ENCODE measurements around the gene KRT38.

The KRT38 gene

GRCh38 chr17:41440531-41441033 is at the start of gene KRT38:
TSS of gene KRT38 (minus strand) at chr17:41440983. CDS start at chr17:41440921, 62 bp downstream.
- DNase-seq, result no peak

GRCh38 chr17:41489531-41489930 is 48.7 kb upstream of the KRT38 start, which contains the start of gene KRT36:
TSS of gene KRT36 (minus strand) at chr17:41489910. CDS start at chr17:41489864, 46 bp downstream.
- DNase-seq, result no peak

GRCh38 chr17:41486809-41487530 is 46.2 kb upstream of the KRT38 start:
- no peak for DNase-seq

- DNase-seq, result no peak
These were observed 45.5 kb upstream of the KRT38 start for GRCh38 chr17:41486316-41486715.

- no peak for DNase-seq
These were observed 44.4 kb upstream of the KRT38 start for GRCh38 chr17:41484920-41485904.

GRCh38 chr17:41483991-41484826 is 43.4 kb upstream of the KRT38 start:
- no peak for DNase-seq

GRCh38 chr17:41483531-41483930 is 42.7 kb upstream of the KRT38 start:
- DNase-seq, result no peak

GRCh38 chr17:41481036-41481435 is 40.3 kb upstream of the KRT38 start, which contains the start of gene KRT35:
TSS of gene KRT35 (minus strand) at chr17:41481151. CDS start at chr17:41481097, 54 bp downstream.
- no peak for DNase-seq

- no peak for DNase-seq
These were observed 39.8 kb upstream of the KRT38 start for GRCh38 chr17:41480581-41480980.

GRCh38 chr17:41480136-41480535 is 39.4 kb upstream of the KRT38 start:
- no peak for DNase-seq

- no peak for DNase-seq
These were observed 37.5 kb upstream of the KRT38 start for GRCh38 chr17:41478237-41478636.

- no peak for DNase-seq
These were observed 36.4 kb upstream of the KRT38 start for GRCh38 chr17:41476866-41477815.

- DNase-seq, result no peak
These were observed 34.6 kb upstream of the KRT38 start for GRCh38 chr17:41475421-41475820.

- no peak for DNase-seq
These were observed 34.1 kb upstream of the KRT38 start for GRCh38 chr17:41474863-41475262.

GRCh38 chr17:41468346-41468745 is 27.6 kb upstream of the KRT38 start:
- no peak for DNase-seq

GRCh38 chr17:41467561-41467960 is 26.8 kb upstream of the KRT38 start:
- DNase-seq, result no peak

- no peak for DNase-seq
These were observed 26.2 kb upstream of the KRT38 start, which contains the start of gene KRT32 for GRCh38 chr17:41466988-41467387. TSS of gene KRT32 (minus strand) at chr17:41467386. CDS start at chr17:41467325, 61 bp downstream.

GRCh38 chr17:41464682-41465081 is 23.9 kb upstream of the KRT38 start:
- DNase-seq, result no peak

- no peak for DNase-seq
These were observed 23.4 kb upstream of the KRT38 start for GRCh38 chr17:41464173-41464572.

GRCh38 chr17:41463746-41464145 is 23.0 kb upstream of the KRT38 start:
- DNase-seq, result no peak

GRCh38 chr17:41462705-41463104 is 21.9 kb upstream of the KRT38 start:
- no peak for DNase-seq
